Measurements from ENCODE around the gene TMTC1.
"Not testable (repeated sequence)": the region's sequence is repeated elsewhere in the genome, so short reads cannot be mapped to it uniquely, and the experiment has no call there.

The TMTC1 gene

GRCh38 chr12:29783773-29784666 is at the start of gene TMTC1:
Gene TMTC1, minus strand, starts transcription at chr12:29783942. Its CDS starts 191 bp downstream, at chr12:29783751.
- no peak for DNase-seq

GRCh38 chr12:29831173-29831572 is 47.4 kb upstream of the TMTC1 start:
- DNase-seq = no peak

- DNase-seq = no peak
These were observed 46.6 kb upstream of the TMTC1 start for GRCh38 chr12:29830391-29830790.

- no peak for DNase-seq
These were observed 35.3 kb upstream of the TMTC1 start for GRCh38 chr12:29818916-29819623.

GRCh38 chr12:29816874-29817725 is 33.4 kb upstream of the TMTC1 start:
- DNase-seq = no peak

GRCh38 chr12:29809616-29810361 is 26.0 kb upstream of the TMTC1 start:
- not testable (repeated sequence) for DNase-seq

GRCh38 chr12:29807129-29807528 is 23.4 kb upstream of the TMTC1 start:
- DNase-seq = no peak

GRCh38 chr12:29804019-29804418 is 20.3 kb upstream of the TMTC1 start:
- no peak for DNase-seq

- DNase-seq = no peak
These were observed 15.8 kb upstream of the TMTC1 start for GRCh38 chr12:29799591-29799990.

- DNase-seq = no peak
These were observed 14.0 kb upstream of the TMTC1 start for GRCh38 chr12:29797565-29798355.

GRCh38 chr12:29796823-29797263 is 13.1 kb upstream of the TMTC1 start:
- DNase-seq = no peak

- no peak for DNase-seq
These were observed 12.0 kb upstream of the TMTC1 start for GRCh38 chr12:29795715-29796114.

GRCh38 chr12:29794862-29795261 is 11.1 kb upstream of the TMTC1 start:
- no peak for DNase-seq

GRCh38 chr12:29792853-29793252 is 9.1 kb upstream of the TMTC1 start:
- DNase-seq = no peak

GRCh38 chr12:29792132-29792531 is 8.4 kb upstream of the TMTC1 start:
- no peak for DNase-seq

- no peak for DNase-seq
These were observed 620 bp downstream of the TMTC1 start for GRCh38 chr12:29782871-29783772.

- no peak for DNase-seq
These were observed 1.4 kb downstream of the TMTC1 start for GRCh38 chr12:29782285-29782870.

- no peak for DNase-seq
These were observed 2.0 kb downstream of the TMTC1 start for GRCh38 chr12:29781705-29782266.

GRCh38 chr12:29781188-29781587 is 2.6 kb downstream of the TMTC1 start:
- no peak for DNase-seq

GRCh38 chr12:29780084-29780483 is 3.7 kb downstream of the TMTC1 start:
- no peak for DNase-seq

Data from activated CD4-positive, alpha-beta T cell treated with anti-CD3 and anti-CD28 coated beads for 1 hour (primary cell).